ENCODE results near the gene COL16A1. TPM values are rescaled to one million over a fixed set of nuclear protein-coding genes. Genes with fewer than 3 reads are reported as not detected.

COL16A1 gene
- total RNA-seq, 4 donors from 2014 or later, result 4.3 to 11.4 (median 5.3) TPM

- Histone ChIP-seq H3K36me3 (no peaks in the 10 kb centered on the region), H3K27me3 (peaks cover 20 to 21% (median 20%) of the 10 kb centered on the region in 3 donors), H3K4me3 (peak within 1 kb of the TSS; percentile 60 to 76 (median 64)), H3K4me1 (peaks cover 4 to 7% of the 10 kb centered on the region in 2 donors), H3K9me3 (no peaks in the 10 kb centered on the region), H3K27ac (peak within 1 kb of the TSS; percentile 8 to 57 (median 34))
- no peak for DNase-seq
- TF ChIP-seq POLR2A (IDR thresholded peaks at IDR 0.05), result no peak
- TF ChIP-seq CTCF (IDR thresholded peaks at IDR 0.05 in 4 of 5, conservative IDR thresholded peaks at IDR 0.05 in 1 of 5), result no peak
- intact Hi-C loops (cut with DNase I; ENCODE audit: low total_unique reads) (no loop called here), in situ Hi-C loops (cut with MboI; ENCODE audit: low sequenced_read_pairs in 4 of 4) (no loop called here)
- ATAC-seq, result no peak
These were observed 86.5 kb downstream of the COL16A1 start, which contains the start of gene HCRTR1 for GRCh38 chr1:31617218-31617915. HCRTR1 (plus strand) TSS chr1:31617689; CDS start chr1:31619193, 1,504 bp downstream.

GRCh38 chr1:31615939-31616338 is 87.9 kb downstream of the COL16A1 start:
- Histone ChIP-seq H3K36me3 (no peaks in the 10 kb centered on the region), H3K27me3 (peaks cover 20 to 21% (median 20%) of the 10 kb centered on the region in 3 donors), H3K27ac (no peak overlapping the region), H3K9me3 (no peaks in the 10 kb centered on the region), H3K4me3 (no peak overlapping the region), H3K4me1 (peaks cover 0 to 4% of the 10 kb centered on the region in 2 donors)
- in situ Hi-C loops (cut with MboI; ENCODE audit: low sequenced_read_pairs in 4 of 4) (no loop called here), intact Hi-C loops (cut with DNase I; ENCODE audit: low total_unique reads) (no loop called here)
- DNase-seq, result no peak
- no peak for ATAC-seq
- TF ChIP-seq CTCF (IDR thresholded peaks at IDR 0.05 in 4 of 5, conservative IDR thresholded peaks at IDR 0.05 in 1 of 5) (no peak), POLR2A (IDR thresholded peaks at IDR 0.05) (no peak)

- Histone ChIP-seq H3K27me3 (peaks cover 20 to 21% (median 20%) of the 10 kb centered on the region in 3 donors), H3K9me3 (no peaks in the 10 kb centered on the region), H3K4me3 (no peak overlapping the region), H3K4me1 (peaks cover 0 to 4% of the 10 kb centered on the region in 2 donors), H3K36me3 (no peaks in the 10 kb centered on the region), H3K27ac (no peak overlapping the region)
- intact Hi-C loops (cut with DNase I; ENCODE audit: low total_unique reads), result no loop called here
- in situ Hi-C loops (cut with MboI; ENCODE audit: low sequenced_read_pairs in 4 of 4), result no loop called here
- TF ChIP-seq CTCF (IDR thresholded peaks at IDR 0.05 in 4 of 5, conservative IDR thresholded peaks at IDR 0.05 in 1 of 5), result no peak
- TF ChIP-seq POLR2A (IDR thresholded peaks at IDR 0.05), result no peak
- DNase-seq (no peak), ATAC-seq (no peak)
These were observed 88.4 kb downstream of the COL16A1 start for GRCh38 chr1:31615414-31615813.

GRCh38 chr1:31614414-31615005 is 89.3 kb downstream of the COL16A1 start:
- in situ Hi-C loops (cut with MboI; ENCODE audit: low sequenced_read_pairs in 4 of 4) (no loop called here), intact Hi-C loops (cut with DNase I; ENCODE audit: low total_unique reads) (no loop called here)
- no peak overlapping the region for H3K4me3 ChIP-seq
- no peak for TF ChIP-seq CTCF (IDR thresholded peaks at IDR 0.05 in 4 of 5, conservative IDR thresholded peaks at IDR 0.05 in 1 of 5)
- no peak for TF ChIP-seq POLR2A (IDR thresholded peaks at IDR 0.05)
- H3K27me3 ChIP-seq, result peaks cover 20 to 21% (median 20%) of the 10 kb centered on the region in 3 donors
- DNase-seq (no peak), ATAC-seq (no peak)
- no peaks in the 10 kb centered on the region for H3K9me3 ChIP-seq
- peak overlapping the region in 2 of 4 donors; percentile 14 to 40 for H3K27ac ChIP-seq
- H3K4me1 ChIP-seq, result peaks cover 0 to 4% of the 10 kb centered on the region in 2 donors
- no peaks in the 10 kb centered on the region for H3K36me3 ChIP-seq

All from gastrocnemius medialis (tissue), 4 donors.